HG03520 (cell line): ENCODE data around the gene OLIG1.

Source experiments
- ATAC-seq: cut with Tn5 transposase; IDR thresholded peaks from one replicate; pipeline ENCODE4 v1.9.1; 2021; ENCODE audit warnings: mild to moderate bottlenecking, moderate library complexity; ENCODE audit not compliant: unreplicated experiment

The OLIG1 gene

DNA sequence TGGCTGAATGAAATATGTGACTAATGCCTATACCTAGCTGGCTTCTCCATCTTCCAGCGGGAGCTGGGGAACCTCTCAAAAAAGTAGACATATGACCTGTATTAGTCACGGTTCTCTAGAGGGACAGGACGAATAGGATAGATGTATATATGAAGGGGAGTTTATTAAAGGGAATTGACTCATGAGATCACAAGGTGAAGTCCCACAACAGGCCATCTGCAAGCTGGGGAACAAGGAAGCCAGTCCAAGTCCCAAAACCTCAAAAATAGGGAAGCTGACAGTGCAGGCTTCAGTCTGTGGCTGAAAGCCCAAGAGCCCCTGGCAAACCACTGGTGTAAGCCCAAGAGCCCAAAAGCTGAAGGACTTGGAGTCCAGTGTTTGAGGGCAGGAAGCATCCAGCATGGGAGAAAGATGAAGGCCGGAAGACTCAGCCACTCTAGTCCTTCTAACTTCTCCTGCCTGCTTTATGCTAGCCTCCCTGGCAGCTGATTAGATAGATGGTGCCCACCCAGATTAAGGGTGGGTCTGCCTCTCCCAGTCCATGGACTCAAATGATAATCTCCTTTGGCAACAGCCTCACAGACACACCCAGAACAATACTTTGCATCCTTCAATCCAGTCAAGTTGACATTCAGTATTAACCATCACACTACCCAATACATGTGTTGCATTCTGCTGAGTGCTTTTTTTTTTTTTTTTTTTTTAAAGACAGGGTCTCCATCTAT, 19.6 kb downstream of the OLIG1 start:
- no peak for ATAC-seq

DNA sequence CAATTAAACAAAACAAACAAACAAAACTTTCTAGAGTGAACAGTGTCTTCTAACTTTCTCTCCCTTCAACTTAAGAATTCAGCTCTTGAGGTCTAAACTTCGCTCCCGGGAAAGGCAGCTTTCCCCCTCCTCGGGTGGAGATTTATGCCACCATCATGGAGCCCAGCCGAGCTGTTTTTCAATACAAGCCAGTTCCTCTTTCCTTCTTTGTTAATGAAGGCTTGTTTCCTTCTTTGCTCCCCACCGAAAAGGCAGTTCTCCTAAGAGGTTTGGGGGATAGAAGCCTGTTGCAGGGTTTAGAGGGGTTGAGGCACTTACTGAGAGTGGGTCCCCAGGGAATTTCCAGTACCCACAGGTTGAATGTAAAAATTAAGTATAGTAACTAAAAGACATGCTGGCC, 26.5 kb downstream of the OLIG1 start:
- no peak for ATAC-seq

DNA sequence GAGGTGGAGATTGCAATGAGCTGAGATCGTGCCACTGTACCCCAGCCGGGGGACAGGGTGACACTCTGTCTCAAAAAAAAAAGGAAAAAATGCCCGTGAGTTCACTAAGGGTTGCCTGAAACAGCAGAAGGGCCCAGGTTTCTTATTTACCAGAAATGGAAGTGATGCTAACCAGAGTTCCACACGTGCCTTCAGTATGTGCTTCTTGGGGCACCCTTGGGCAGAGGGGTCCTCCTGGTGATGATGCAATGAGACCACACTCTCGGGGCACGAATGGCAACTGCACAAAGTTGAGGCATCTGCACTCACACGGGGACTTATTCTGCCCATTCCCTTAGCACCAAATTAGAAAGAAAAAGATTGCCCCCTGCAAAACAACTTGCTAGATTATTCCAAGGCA, 29.2 kb downstream of the OLIG1 start:
- no peak for ATAC-seq

DNA sequence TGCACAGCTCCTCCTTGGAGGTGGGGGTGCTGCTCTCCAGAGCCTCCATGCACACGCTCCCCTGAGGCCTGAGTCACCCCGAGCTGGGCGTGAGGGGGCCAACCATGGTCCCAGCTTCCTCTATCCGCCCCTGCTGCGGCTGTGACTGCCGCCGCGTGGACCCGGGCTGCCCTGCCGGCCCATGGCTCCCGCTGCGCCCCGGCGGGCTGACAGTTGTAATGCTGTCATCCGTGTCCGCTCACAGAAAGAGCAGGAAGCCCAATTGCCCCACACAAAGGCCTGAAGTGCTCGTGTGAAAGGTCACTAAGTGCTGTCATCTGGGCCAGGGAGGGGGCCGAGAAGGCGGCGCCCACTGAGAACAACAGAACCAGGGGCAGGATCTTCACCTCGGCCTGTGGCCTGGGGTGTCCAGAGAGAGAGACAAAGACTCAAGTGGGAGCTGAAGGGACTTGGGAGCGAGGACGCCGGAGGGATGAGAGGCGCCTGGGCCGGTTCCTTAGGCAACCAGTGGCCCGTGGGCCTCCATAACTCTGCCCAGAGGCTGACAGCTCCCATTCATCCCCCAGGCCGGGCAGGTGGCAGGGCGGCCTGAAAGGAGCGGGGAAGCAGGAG, 31.5 kb downstream of the OLIG1 start:
- no peak for ATAC-seq

DNA sequence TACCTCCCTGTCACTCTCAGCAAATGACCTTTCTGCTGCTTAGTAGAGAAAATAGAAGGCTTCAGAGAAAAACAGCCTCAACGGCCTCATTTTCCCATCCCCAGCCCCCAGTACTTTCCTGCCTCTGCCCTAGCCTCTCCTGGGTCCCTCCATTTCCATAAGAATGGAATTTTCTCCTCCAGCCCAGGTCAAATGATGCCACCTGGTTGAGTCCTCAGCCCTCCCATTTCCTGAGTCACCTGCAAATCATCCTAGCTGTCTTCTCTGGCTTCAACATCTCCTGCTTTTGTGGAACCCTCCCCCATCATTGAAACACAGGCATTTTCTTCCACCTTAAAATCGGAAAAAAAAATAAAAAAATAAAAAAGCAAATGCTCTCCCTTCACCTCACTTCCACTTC, 35.1 kb downstream of the OLIG1 start:
- ATAC-seq, result no peak

DNA sequence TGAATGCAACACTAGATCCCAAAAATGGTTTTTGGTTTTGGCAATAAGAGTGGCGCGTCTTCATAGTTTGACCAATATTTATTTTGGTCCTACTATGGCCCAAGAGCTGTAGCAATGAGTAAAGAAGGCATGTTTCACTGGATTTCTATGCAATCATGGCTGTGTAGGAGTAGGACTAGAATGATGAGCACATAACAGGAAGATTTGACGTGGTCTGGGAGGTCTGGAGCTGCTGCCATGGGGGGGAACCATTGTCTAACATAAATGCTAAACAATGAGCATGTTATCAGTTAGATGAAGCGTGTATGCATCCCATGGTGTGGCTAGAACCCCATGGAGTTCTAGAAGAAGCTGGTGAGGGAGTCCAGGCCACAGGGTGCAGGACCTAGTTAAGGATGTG, 38.3 kb downstream of the OLIG1 start:
- no peak for ATAC-seq

DNA sequence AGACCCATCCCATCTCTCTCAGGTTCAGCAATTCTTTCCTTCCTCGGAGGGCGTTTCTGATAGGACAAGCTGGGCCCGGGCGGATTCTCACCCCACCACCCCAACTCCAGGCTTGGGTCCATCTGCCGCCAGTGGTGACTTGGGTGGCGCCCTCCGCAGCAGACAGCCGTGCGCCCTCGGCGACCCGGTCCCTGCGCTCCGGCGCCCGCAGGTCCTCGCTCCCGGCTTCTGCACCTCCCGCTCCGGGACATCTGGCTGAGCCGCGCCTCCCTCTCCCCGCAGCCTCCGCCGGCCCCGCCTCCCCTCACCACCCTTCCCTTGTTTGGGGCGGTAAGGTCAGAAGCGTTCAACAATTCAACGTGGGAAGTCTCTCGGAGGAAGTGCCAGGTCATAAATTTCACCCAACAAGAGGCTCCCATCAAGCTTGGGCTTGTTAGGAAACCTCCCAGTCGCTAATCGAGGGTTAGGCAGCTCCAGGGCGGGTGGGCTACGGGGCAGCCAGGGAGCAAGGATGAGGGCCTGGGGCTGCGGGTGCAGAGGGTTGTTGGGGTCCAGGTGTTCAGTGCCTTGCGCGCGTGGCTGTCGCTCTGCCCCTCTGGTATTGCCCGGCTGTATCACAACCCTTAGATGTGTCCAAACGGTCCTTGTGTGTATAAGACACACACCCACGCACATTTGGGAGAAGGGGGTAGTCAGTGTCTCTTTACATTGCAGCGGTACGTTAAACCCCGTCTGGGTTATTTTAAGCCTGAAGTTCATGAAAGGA, 39.8 kb downstream of the OLIG1 start:
- ATAC-seq, result no peak

DNA sequence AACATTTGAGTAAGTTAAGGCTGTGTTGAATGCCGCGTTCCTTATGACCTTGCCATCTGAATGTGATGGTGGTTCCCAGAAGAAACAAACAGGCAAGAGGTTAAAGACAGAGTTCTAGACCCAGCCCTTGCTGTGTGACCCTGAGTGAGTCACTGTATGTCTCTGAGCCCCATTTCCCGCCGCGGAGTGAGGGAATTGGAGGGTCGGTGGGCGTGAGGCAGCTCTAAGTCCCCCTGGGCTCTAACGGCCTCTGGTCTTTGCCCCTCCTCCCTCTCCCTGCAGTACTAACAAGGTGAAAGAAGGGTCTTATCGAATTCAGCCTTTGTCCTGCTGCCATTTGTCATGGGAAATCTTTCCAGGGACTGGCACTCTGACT, 40.4 kb downstream of the OLIG1 start:
- no peak for ATAC-seq

DNA sequence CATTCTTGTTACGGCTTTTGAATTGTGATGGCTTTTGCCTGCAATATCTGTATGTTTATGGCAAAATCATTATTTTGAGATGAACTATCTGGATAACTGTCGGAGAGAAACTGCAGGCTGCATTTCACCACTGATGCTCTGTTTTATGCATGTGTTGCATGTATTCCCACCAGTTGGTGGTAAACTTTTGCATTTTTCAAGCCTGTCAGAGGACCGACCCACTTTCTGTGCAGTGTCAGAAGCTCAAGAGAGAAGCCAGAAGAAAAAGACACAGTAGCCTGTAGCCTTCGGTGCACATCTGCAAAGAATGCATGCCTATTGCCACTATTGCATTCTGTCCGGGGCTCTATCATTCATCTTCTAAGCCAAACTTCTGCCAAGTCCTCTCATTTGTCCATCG, 41.6 kb downstream of the OLIG1 start:
- ATAC-seq, result no peak

DNA sequence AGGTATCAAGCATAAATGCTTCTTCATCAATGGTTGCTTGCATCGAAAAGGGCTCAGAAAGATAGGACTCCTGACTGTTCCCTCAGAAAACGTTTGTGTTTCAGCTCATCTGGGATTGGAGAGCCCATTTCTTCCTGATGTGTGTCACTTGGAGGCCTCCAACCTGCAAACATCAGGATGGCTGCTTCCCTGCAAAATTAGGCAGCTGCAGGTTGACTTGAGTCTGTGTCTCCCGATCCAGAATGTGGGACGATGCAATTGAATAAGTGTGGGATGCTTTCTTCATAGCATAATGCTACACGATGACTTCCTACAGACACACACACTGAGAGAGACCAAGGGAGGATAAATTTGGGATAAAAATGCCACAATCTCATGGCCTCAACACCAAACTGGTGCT, 42.2 kb downstream of the OLIG1 start:
- no peak for ATAC-seq

DNA sequence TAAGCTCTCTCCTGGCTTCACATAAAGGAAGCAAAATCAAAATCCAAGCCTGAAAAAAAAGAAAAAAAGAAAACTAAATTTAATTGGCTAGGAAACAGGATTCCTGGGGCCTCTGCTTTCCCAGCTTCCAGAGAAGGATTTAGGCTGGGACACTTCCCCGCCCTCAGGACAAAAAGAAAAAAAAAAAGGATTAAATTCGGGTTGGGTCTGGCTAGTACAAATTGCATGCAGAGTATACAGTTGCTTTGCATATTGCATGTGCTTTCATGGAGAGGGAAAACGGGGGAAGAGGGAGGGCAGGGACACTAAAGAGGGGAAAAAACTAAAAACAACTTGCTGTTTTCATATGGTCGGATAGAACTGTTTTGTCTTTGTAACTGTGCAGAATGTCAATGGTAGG, 42.7 kb downstream of the OLIG1 start:
- ATAC-seq, result no peak

DNA sequence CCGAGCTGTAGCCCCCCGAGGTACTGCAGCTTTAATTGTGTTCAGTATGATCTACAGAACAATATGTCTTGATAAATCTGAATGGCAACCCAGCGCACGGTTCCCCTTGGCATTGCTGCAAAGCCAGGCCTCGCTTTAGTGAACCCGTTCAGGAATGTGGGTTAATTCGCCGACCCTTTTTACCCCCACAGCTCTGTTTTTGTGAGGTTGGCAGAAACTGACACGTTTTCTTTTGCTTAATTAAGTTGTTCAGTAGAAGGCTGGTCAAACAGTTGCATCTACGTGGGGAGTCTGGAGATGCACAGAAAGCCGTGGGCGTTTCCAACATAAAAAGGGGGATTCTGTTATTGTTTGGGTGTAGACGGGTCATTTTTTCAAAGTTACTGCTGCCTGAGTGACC, 43.2 kb downstream of the OLIG1 start:
- ATAC-seq, result no peak

DNA sequence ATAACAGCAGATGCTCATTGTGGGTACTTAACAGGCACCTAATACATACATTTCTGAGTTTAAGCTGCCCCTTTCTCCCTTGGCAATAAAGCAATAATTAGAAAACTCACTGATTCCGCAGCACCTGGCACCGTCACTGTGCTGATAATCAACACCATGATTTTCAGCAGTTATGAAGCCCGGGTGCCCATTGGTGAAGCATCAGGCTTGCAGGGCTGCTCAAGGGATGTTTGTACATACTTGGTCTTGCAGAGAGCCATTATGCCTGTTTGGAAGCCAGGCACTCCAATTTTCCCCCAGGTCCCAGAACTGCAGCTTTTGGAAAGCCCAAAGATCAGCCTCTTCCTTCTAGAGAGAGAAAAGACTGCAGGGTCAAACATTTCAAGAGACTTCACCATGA, 44.3 kb downstream of the OLIG1 start:
- ATAC-seq, result no peak

DNA sequence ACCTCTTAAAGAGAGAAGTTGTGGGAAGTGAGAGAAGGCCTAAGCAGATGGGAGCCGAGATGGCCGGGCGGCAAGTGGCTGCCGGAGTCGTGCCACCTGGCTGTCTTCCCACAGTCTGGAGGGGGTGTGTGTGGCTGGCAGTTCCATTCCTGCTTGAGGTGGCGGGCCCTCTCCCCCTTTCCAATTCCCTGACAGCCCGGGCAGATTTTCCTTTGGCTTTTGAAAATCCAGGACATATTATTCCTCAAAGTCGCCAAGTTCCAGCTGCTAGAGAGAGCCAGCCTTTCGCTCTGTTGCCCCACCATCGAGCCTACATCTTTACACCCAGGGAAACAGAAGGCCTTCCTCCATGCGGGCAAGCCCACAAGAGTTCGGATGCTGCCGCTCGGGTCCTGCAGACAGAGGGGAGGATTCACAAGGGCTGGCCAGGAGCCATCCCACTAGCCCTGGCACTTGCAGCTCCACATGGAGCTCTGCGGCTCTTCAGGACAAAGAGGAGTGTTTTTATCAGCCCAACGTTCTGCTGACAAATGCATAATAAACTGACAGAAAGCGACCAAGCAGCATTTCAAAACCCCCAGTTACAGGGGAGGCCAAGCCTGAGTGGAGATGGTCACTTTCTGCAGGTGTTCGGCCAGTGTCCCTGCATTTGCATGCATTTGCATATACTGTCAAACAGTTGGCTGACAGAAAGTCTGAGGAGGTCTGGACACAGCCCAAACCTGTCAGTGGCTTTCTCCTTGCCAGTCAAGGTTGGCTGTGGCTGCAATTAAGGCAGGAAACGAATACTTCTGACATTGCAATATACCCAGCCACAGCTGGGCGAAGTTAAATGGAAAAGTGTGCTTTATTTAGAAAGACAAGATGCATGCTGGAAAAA, 45.9 kb downstream of the OLIG1 start:
- no peak for ATAC-seq

DNA sequence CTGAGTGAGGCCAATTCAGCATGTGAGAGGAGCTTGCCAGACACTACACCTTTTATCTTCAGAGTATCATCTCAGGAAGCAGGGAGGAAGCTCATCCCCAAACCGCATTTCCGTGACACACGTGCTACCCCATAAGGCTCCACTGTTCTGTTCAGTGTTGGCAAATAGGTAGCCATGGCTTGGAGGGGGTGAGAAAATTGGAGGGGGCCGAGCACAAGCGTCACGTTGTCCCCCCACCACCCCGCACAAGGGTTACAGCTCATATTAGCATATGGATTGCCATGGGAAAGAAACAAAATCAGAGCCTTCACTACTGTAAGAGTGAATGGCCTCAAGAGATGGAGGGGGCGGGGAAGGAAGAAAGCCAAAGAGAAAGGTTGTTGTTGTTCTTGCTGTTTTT, 46.7 kb downstream of the OLIG1 start:
- ATAC-seq, result no peak

DNA sequence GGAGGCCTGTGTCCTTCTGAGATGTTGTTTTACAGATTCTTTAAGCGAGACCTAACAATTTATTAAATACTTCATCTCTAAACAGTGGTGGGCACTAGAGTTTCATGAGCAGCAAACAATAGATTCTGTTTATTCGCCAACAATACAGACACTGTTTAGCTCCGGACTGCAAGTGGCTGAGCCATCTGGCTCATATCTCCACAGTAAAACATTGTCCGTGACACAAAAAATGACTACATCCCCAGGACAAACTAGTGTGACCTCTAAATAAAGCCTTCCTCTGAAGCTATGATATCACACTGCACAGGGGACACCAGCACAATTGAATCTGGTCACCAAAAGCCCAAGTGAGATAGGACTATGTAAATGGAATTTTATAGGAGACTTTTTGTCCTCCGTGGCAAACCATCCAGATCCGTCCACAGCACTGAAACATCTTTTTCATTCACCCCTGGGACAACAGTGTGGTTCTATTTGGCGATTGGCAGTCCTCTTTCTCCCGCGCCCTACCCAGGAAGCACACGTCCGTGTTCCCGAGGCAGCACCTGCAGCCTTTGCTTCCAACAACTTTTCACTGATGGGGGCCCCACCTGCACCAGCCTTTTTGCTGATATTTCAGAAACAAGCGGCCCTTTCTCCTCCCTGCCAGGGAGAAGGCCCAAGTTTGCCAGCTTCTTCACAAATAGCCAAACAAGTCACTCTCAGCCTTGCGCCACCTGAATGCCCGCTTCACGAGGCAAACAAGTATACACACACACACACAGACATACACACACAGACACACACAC, 47.4 kb downstream of the OLIG1 start:
- ATAC-seq, result no peak
